ENCODE measurements around the gene PRKCD. TPM values are rescaled to one million over a fixed set of nuclear protein-coding genes. Genes with fewer than 3 reads are reported as not detected.

PRKCD gene
- total RNA-seq: 100 to 1,000 TPM in 1 of 6 donors, 10 to 100 TPM in 5; 57.7 to 116 (median 67.9) TPM

DNA sequence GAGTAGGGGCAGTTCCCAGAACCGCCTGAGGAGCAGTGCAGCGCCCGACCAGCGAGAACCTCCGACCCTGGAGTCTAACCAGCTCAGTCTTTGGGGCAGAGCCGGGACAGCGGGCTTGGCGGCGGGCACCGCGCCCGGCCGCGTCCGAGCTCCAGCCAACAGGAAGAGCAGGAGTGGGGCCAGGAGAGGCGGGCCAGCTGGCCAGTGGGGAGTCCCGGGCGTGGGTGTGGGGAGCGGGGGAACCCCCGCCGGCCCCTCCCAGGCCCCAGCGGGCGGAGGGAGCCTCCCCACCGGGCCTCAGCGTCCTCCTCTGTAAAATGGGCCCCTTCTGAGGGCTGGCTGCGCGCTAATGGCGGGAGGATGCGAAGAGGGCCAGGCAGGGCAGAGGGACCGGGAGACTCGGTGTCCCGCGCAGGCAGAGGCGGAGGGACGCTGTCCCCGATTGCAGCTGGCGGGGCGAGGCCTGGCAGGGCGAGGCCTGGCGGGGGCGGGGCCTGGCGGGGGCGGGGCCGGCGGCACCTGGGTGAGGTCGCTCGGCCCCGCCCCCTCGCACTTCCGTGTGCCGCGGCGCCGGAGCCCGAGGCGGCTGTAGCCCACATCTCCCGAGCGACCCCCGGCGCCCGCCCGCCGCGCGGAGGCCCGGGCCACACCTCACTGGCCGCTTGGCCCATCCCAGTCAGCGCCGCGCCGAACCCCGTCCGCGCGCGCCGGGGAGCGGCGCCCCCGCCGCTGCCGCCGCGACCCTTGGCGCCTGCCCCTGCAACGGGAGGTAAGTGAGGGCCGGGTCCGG is at the start of gene PRKCD:
Gene PRKCD (plus strand): TSS at position 550 of the 790 bp plus-strand sequence. CDS start 17,214 bp downstream, outside the sequence.
- Histone ChIP-seq H3K4me1 (peaks cover 27 to 87% (median 70%) of the 10 kb centered on the region in 4 donors), H3K27ac (peak within 1 kb of the TSS; percentile 85 to 99 (median 94)), H3K27me3 (no peaks in the 10 kb centered on the region), H3K9me3 (no peaks in the 10 kb centered on the region), H3K36me3 (no peaks in the 10 kb centered on the region), H3K4me3 (peak within 1 kb of the TSS; percentile 59 to 97 (median 81))
- TF ChIP-seq POLR2A (IDR thresholded peaks at IDR 0.05): peak in 3 of 4 donors; percentile 34 to 87 (median 52)
- TF ChIP-seq, protein P1, sequence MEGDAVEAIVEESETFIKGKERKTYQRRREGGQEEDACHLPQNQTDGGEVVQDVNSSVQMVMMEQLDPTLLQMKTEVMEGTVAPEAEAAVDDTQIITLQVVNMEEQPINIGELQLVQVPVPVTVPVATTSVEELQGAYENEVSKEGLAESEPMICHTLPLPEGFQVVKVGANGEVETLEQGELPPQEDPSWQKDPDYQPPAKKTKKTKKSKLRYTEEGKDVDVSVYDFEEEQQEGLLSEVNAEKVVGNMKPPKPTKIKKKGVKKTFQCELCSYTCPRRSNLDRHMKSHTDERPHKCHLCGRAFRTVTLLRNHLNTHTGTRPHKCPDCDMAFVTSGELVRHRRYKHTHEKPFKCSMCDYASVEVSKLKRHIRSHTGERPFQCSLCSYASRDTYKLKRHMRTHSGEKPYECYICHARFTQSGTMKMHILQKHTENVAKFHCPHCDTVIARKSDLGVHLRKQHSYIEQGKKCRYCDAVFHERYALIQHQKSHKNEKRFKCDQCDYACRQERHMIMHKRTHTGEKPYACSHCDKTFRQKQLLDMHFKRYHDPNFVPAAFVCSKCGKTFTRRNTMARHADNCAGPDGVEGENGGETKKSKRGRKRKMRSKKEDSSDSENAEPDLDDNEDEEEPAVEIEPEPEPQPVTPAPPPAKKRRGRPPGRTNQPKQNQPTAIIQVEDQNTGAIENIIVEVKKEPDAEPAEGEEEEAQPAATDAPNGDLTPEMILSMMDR (IDR thresholded peaks at IDR 0.05): peak; percentile 51 to 89 (median 76)
- TF ChIP-seq POLR2AphosphoS5 (IDR thresholded peaks at IDR 0.05): peak; percentile 59 to 83
- TF ChIP-seq EP300 (IDR thresholded peaks at IDR 0.05): peak in 1 of 4 donors; percentile 21
- ATAC-seq (ENCODE audit: low FRiP score in 2 of 2): peak; percentile 83 to 89
- peak; percentile 91 to 96 for DNase-seq
- 0% methylated on average over 5 of the region's 88 CpGs for WGBS, 2 donors

DNA sequence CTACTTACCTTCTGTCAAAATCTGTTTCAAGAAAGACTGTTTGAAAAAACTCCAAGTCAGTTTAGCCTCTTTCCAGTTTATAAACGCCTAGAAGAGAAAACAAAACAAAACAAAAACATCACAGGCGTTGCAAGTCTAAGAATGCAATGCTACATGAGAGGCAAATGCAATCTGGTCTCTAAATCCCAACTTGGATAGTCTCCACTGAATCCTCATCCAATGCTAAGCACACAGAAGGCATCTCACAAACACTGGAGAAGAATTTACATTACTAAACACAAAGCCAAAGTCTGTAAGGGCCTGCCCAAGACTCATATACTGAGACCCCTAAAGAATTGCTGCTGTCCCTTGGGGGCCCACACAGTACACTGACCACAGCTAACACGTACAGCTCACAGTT is 49.2 kb upstream of the PRKCD start:
- Histone ChIP-seq H3K4me3 (no peak overlapping the region), H3K27ac (no peak overlapping the region), H3K9me3 (no peaks in the 10 kb centered on the region), H3K4me1 (peaks cover 8 to 20% (median 9%) of the 10 kb centered on the region in 4 donors), H3K27me3 (no peaks in the 10 kb centered on the region), H3K36me3 (peaks cover 0 to 22% (median 9%) of the 10 kb centered on the region in 4 donors)
- DNase-seq (no peak), ATAC-seq (ENCODE audit: low FRiP score in 2 of 2) (no peak)
- 89 to 95% methylated on average over 3 of the region's 3 CpGs for WGBS, 2 donors
- TF ChIP-seq, protein P1 (IDR thresholded peaks at IDR 0.05): no peak
- TF ChIP-seq POLR2AphosphoS5 (IDR thresholded peaks at IDR 0.05): no peak

DNA sequence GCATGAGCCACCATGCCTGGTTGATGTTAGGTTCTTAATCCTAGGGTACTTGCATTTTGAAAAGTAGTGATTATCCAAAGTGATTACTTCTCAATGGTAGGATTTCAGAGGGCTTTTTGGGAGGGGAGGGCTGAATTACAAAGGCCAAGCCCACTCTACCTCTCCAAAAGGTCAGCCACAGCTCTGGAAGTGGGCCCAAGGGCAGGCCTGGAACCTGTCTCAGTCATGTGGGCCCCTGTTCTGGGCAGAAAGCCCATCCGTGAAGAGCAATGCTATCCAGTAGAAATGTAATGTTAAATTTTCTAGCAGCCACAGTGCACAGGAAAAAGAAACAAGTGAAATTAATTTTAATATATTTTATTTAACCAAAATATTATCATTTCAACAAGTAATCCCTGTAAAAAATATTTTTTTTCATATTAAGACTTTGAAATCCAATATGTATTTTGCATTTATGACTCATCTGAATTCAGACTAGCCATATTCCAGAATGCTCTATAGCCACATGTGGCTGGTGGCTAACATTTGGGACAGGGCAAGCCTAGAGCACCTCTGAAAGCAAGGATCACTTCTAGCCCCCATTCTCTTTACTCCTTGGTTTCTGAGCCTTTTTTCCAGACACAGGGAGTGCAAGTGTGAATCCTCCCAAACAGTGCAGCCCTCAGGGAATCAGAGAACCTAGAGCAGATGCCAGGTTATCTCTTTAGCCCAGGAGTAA is 47.6 kb upstream of the PRKCD start:
- Histone ChIP-seq H3K27me3 (no peaks in the 10 kb centered on the region), H3K9me3 (no peaks in the 10 kb centered on the region), H3K36me3 (peaks cover 0 to 32% (median 17%) of the 10 kb centered on the region in 4 donors), H3K27ac (peak overlapping the region in 1 of 4 donors; percentile 82), H3K4me3 (no peak overlapping the region), H3K4me1 (peaks cover 8 to 20% (median 9%) of the 10 kb centered on the region in 4 donors)
- TF ChIP-seq, protein P1 (IDR thresholded peaks at IDR 0.05): no peak
- no peak for TF ChIP-seq POLR2AphosphoS5 (IDR thresholded peaks at IDR 0.05)
- no peak for TF ChIP-seq POLR2A (IDR thresholded peaks at IDR 0.05)
- no peak for TF ChIP-seq EP300 (IDR thresholded peaks at IDR 0.05)
- DNase-seq (no peak), ATAC-seq (ENCODE audit: low FRiP score in 2 of 2) (no peak)
- 81 to 82% methylated on average over 1 of the region's 1 CpG for WGBS, 2 donors

DNA sequence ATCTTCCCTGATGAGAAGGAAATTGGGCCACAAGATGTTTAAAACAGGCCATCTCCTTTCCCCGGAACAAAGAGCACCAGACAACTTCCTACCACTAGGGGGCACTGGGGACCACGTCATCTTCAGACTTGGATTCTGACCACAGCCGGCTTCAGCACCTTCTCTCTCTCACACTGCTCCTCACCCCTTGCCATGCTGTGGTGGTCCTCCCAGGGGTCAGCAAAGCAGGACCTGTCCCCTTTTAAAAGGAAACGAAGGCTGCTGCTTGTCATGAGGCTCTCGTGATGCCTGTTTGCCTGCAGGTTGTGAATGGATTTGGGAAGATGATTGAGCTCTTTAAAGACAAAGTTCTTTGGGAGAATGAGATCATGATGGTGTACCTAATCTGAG is 47.0 kb upstream of the PRKCD start:
- Histone ChIP-seq H3K27ac (peak overlapping the region in 3 of 4 donors; percentile 1 to 82 (median 13)), H3K4me3 (no peak overlapping the region), H3K36me3 (peaks cover 0 to 32% (median 23%) of the 10 kb centered on the region in 4 donors), H3K4me1 (peaks cover 8 to 20% (median 9%) of the 10 kb centered on the region in 4 donors), H3K9me3 (no peaks in the 10 kb centered on the region), H3K27me3 (no peaks in the 10 kb centered on the region)
- TF ChIP-seq POLR2AphosphoS5 (IDR thresholded peaks at IDR 0.05): no peak
- TF ChIP-seq POLR2A (IDR thresholded peaks at IDR 0.05): no peak
- TF ChIP-seq, protein P1 (IDR thresholded peaks at IDR 0.05): peak; percentile 82 to 91 (median 87)
- TF ChIP-seq EP300 (IDR thresholded peaks at IDR 0.05): no peak
- peak; percentile 84 to 91 for ATAC-seq (ENCODE audit: low FRiP score in 2 of 2)
- DNase-seq: peak in 1 of 2 donors; percentile 82
- 6 to 11% methylated on average over 5 of the region's 5 CpGs for WGBS, 2 donors

Data from upper lobe of left lung (tissue), 6 donors.